IMR-90 (cell line): ENCODE measurements around the gene HSBP1L1. TPM values are rescaled to one million over a fixed set of nuclear protein-coding genes. Genes with fewer than 3 reads are reported as not detected.

Experiments
- ATAC-seq: fragments of 200-7000 bp; cut with Tn5 transposase; 2 replicates; pipeline ENCODE4 v1.9.1; 2020; ENCODE audit warnings: low read depth, mild to moderate bottlenecking, moderate library complexity
- BruUV-seq: library from RNA; stranded (reverse); fragments of 400-500 nt; replicated peaks from 2 replicates; lab custom pipeline; 2021; lab: Mats Ljungman, UMichigan
- CTCF ChIA-PET: fragments of 300-600 bp; formaldehyde crosslinking; extraction: SDS; loops from one replicate; lab custom pipeline; 2021; ENCODE audit warnings: antibody characterized with exemption; lab: Yijun Ruan, JAX
- POLR2A ChIA-PET: fragments of 300-600 bp; sonication (Branson Sonifier 250); formaldehyde crosslinking; loops from one replicate; lab custom pipeline; 2022; ENCODE audit warnings: antibody characterized with exemption; ENCODE audit not compliant: unreplicated experiment; lab: Charles Lee
- DNase-seq: peaks from one replicate; pipeline ENCODE4 v3.0.0; 2013
- H2AFZ ChIP-seq: replicated peaks from 2 replicates; pipeline ENCODE3; 2013; ENCODE audit warnings: low read length, mild to moderate bottlenecking; ENCODE audit not compliant: poor library complexity
- H2AK5ac ChIP-seq: 2 replicates; pipeline ENCODE4 v1.6.1; 2013; ENCODE audit warnings: low read depth, low read length, inconsistent platforms
- H2AK9ac ChIP-seq: replicated peaks from 2 replicates; pipeline ENCODE3; 2013; ENCODE audit warnings: mild to moderate bottlenecking, low read depth, low read length, moderate library complexity; ENCODE audit not compliant: poor library complexity
- H2BK120ac ChIP-seq: 2 replicates; pipeline ENCODE4 v1.6.1; 2013; ENCODE audit warnings: low read depth, low read length, inconsistent platforms
- H2BK15ac ChIP-seq: 3 replicates; pipeline ENCODE4 v1.6.1; 2013; ENCODE audit warnings: low read depth, low read length, inconsistent platforms
- H2BK20ac ChIP-seq: 2 replicates; pipeline ENCODE4 v1.6.1; 2013; ENCODE audit warnings: low read depth, mild to moderate bottlenecking, inconsistent platforms, low read length, moderate library complexity
- H2BK5ac ChIP-seq: 2 replicates; pipeline ENCODE4 v1.6.1; 2013; ENCODE audit warnings: mild to moderate bottlenecking, low read depth, low read length, inconsistent platforms; ENCODE audit not compliant: poor library complexity, severe bottlenecking
- H3K14ac ChIP-seq: replicated peaks from 2 replicates; pipeline ENCODE4 v1.6.1; 2013; ENCODE audit warnings: low read depth, low read length, inconsistent platforms
- H3K18ac ChIP-seq: 2 replicates; pipeline ENCODE4 v1.6.1; 2013; ENCODE audit warnings: low read depth, low read length, control low read depth
- H3K23ac ChIP-seq: 2 replicates; pipeline ENCODE4 v1.6.1; 2013; ENCODE audit warnings: low read depth, low read length, inconsistent platforms
- H3K27ac ChIP-seq: 2 replicates; pipeline ENCODE4 v1.5.1; 2013; ENCODE audit warnings: mild to moderate bottlenecking, control low read depth, low read length; ENCODE audit not compliant: insufficient read depth
- H3K27me3 ChIP-seq: 2 replicates; pipeline ENCODE4 v1.6.1; 2013; ENCODE audit warnings: low read length; ENCODE audit not compliant: control insufficient read depth, insufficient read depth
- H3K36me3 ChIP-seq: 2 replicates; pipeline ENCODE4 v1.6.1; 2013; ENCODE audit warnings: low read length, mixed read lengths; ENCODE audit not compliant: control insufficient read depth, insufficient read depth
- H3K4ac ChIP-seq: 2 replicates; pipeline ENCODE4 v1.6.1; 2013; ENCODE audit warnings: low read depth, low read length, inconsistent platforms
- H3K4me1 ChIP-seq: 2 replicates; pipeline ENCODE4 v1.6.1; 2013; ENCODE audit warnings: low read length, mixed read lengths; ENCODE audit not compliant: control insufficient read depth, insufficient read depth
- H3K4me2 ChIP-seq: 2 replicates; pipeline ENCODE4 v1.6.1; 2013; ENCODE audit warnings: low read depth, mild to moderate bottlenecking, control low read depth, low read length, moderate library complexity
- H3K4me3 ChIP-seq: 2 replicates; pipeline ENCODE4 v1.5.1; 2013; ENCODE audit warnings: low read depth, mild to moderate bottlenecking, control low read depth, low read length, moderate library complexity; ENCODE audit not compliant: insufficient read depth
- H3K56ac ChIP-seq: 2 replicates; pipeline ENCODE4 v1.6.1; 2013; ENCODE audit warnings: low read length, inconsistent platforms; ENCODE audit not compliant: insufficient read depth; ENCODE audit errors: extremely low read depth
- H3K79me1 ChIP-seq, 2 experiments: 2 replicates each; pipeline ENCODE4 v1.6.1; 2013; ENCODE audit warnings: low read length in 2 of 2, inconsistent platforms in 1 of 2, low read depth in 1 of 2
- H3K9ac ChIP-seq: 2 replicates; pipeline ENCODE4 v1.6.1; 2013; ENCODE audit warnings: low read depth, low read length, control low read depth
- H3K9me1 ChIP-seq: 2 replicates; pipeline ENCODE4 v1.6.1; 2013; ENCODE audit warnings: low read length, inconsistent platforms; ENCODE audit not compliant: insufficient read depth
- H3K9me3 ChIP-seq: 2 replicates; pipeline ENCODE4 v1.6.1; 2013; ENCODE audit warnings: low read length; ENCODE audit not compliant: control insufficient read depth, insufficient read depth
- H4K20me1 ChIP-seq: 2 replicates; pipeline ENCODE4 v1.6.1; 2013; ENCODE audit warnings: low read length, inconsistent platforms; ENCODE audit not compliant: insufficient read depth
- H4K5ac ChIP-seq: 2 replicates; pipeline ENCODE4 v1.6.1; 2013; ENCODE audit warnings: mild to moderate bottlenecking, low read depth, low read length, control low read depth
- H4K8ac ChIP-seq, 2 experiments: 2 replicates each; pipeline ENCODE4 v1.6.1; 2013; ENCODE audit warnings: low read depth in 2 of 2, low read length in 2 of 2, control low read depth in 1 of 2, inconsistent platforms in 1 of 2
- H4K91ac ChIP-seq: 2 replicates; pipeline ENCODE4 v1.6.1; 2013; ENCODE audit warnings: low read depth, low read length, inconsistent platforms; ENCODE audit not compliant: insufficient read depth
- CEBPB ChIP-seq: IDR thresholded peaks from 2 replicates; pipeline ENCODE4 v1.6.1; 2012; ENCODE audit warnings: low read depth, low read length, improper control_type of control experiment
- CHD1 ChIP-seq: IDR thresholded peaks from 2 replicates; pipeline ENCODE4 v1.6.1; 2012; ENCODE audit warnings: low read depth, low read length, improper control_type of control experiment
- NFE2L2 ChIP-seq: fragments of 150-350 bp; IDR thresholded peaks from 2 replicates; pipeline ENCODE4 v1.6.1; 2016; ENCODE audit warnings: low read depth, mild to moderate bottlenecking, low read length
- RAD21 ChIP-seq: IDR thresholded peaks from 2 replicates; pipeline ENCODE4 v1.6.1; 2012; ENCODE audit warnings: low read length, improper control_type of control experiment
- RFX5 ChIP-seq: IDR thresholded peaks from 2 replicates; pipeline ENCODE4 v1.8.0; 2012; ENCODE audit warnings: low read depth, mild to moderate bottlenecking, low read length, moderate library complexity
- SMC3 ChIP-seq: fragments of 150-350 bp; IDR thresholded peaks from 2 replicates; pipeline ENCODE4 v1.6.1; 2016; ENCODE audit warnings: low read depth, mild to moderate bottlenecking, antibody characterized with exemption, low read length, moderate library complexity
- WGBS, 2 experiments: methylation state at CpG; one replicate each; pipeline versions ENCODE4 v1.1.5 to v1.1.7; 2013; ENCODE audit warnings: missing lambda C conversion rate in 2 of 2; ENCODE audit not compliant: insufficient read length in 1 of 2; ENCODE audit errors: extremely low coverage in 2 of 2; 5-methylcytosine and 5-hydroxymethylcytosine counted together
- dilution Hi-C: fragments of 300-500 bp; cut with HindIII; formaldehyde crosslinking; loops from one replicate; pipeline ENCODE4 v1.14.3; 2018; ENCODE audit warnings: low sequenced_read_pairs; ENCODE audit not compliant: unreplicated experiment
- in situ Hi-C: fragments of 300-500 bp; cut with MboI; formaldehyde crosslinking; loops from 3 replicates; pipeline ENCODE4 v1.14.3; 2019; ENCODE audit warnings: low sequenced_read_pairs, inconsistent platforms, mixed read lengths
- intact Hi-C: fragments of 100-400 bp; cut with micrococcal nuclease; formaldehyde crosslinking; loops from 2 replicates; pipeline ENCODE4 v1.10.0; 2022
- polyA plus RNA-seq, 3 experiments: library from polyadenylated mRNA; depleted of rRNA; stranded (reverse); fragments of >200 nt; gene quantifications; 2 replicates each; pipeline ENCODE4 v1.2.3, GENCODE V29; 2012; ENCODE audit warnings: low replicate concordance in 1 of 3
- total RNA-seq: library from RNA; depleted of rRNA; stranded (reverse); fragments of >200 nt; gene quantifications from 2 replicates; pipeline ENCODE4 v1.2.3, GENCODE V29; 2012
- TF ChIP-seq, protein P1 (sequence below): fragments of 150-350 bp; IDR thresholded peaks from 2 replicates; pipeline ENCODE4 v1.6.1; 2016; ENCODE audit warnings: low read depth, mild to moderate bottlenecking, low read length, moderate library complexity, borderline replicate concordance

HSBP1L1 gene
- total and polyA plus RNA-seq, 2 of the 4 experiments (the other 2 are of a cell fraction), result 8.6 to 18.0 TPM

DNA sequence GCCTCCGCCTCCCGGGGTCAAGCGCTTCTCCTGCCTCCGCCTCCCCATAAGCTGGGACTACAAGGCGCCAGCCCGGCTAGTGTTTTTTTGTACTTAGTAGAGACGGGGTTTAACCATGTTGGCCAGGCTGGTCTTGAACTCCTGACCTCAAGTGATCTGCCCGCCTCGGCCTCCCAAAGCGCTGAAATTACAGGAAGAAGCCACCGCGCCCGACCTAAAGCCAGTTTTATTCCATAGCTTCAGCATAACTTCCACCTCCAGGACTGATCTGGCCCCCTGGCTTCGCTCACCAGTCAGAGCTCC is 24.7 kb downstream of the HSBP1L1 start:
- H2BK20ac ChIP-seq, result no peak overlapping the region
- peak overlapping the region; percentile 89 for H3K4me2 ChIP-seq
- H4K20me1 ChIP-seq, result peaks cover 39% of the 10 kb centered on the region
- peak overlapping the region; percentile 85 for H3K4me3 ChIP-seq
- H2BK5ac ChIP-seq, result peak overlapping the region; percentile 25
- no peak overlapping the region for H3K18ac ChIP-seq
- H3K9me1 ChIP-seq, result no peaks in the 10 kb centered on the region
- peak overlapping the region; percentile 84 for H4K91ac ChIP-seq
- dilution Hi-C loops, result no loop called here
- H2AFZ ChIP-seq, result peak overlapping the region; percentile 97
- in situ Hi-C loops, result no loop called here
- WGBS, 2 experiments, result no CpG with 5 or more reads among the region's 14 CpGs
- no peak for TF ChIP-seq RAD21
- no peak for TF ChIP-seq RFX5
- TF ChIP-seq CEBPB, result no peak
- no peak for TF ChIP-seq SMC3
- TF ChIP-seq, protein P1, sequence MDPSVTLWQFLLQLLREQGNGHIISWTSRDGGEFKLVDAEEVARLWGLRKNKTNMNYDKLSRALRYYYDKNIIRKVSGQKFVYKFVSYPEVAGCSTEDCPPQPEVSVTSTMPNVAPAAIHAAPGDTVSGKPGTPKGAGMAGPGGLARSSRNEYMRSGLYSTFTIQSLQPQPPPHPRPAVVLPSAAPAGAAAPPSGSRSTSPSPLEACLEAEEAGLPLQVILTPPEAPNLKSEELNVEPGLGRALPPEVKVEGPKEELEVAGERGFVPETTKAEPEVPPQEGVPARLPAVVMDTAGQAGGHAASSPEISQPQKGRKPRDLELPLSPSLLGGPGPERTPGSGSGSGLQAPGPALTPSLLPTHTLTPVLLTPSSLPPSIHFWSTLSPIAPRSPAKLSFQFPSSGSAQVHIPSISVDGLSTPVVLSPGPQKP, result no peak
- TF ChIP-seq CHD1, result no peak
- no peak for TF ChIP-seq NFE2L2
- H4K8ac ChIP-seq, result peak overlapping the region; percentile 94 to 99
- H3K27ac ChIP-seq, result peak overlapping the region; percentile 92
- intact Hi-C loops, result loop anchor here (5.0 kb wide), 1 partner anchor 143 kb away; no protein-coding TSS in a partner anchor
- H3K9ac ChIP-seq, result peak overlapping the region; percentile 96
- no peak for DNase-seq
- ATAC-seq, result no peak
- CTCF ChIA-PET, result no interaction called here
- no peaks in the 10 kb centered on the region for H3K27me3 ChIP-seq
- no peaks in the 10 kb centered on the region for H3K9me3 ChIP-seq
- POLR2A ChIA-PET, result no interaction called here
- peak overlapping the region; percentile 95 for H3K4ac ChIP-seq
- H3K23ac ChIP-seq, result peak overlapping the region; percentile 12; the same call in 1 of the 2 replicates
- H2BK15ac ChIP-seq, result no peak overlapping the region; the same call in 2 of the 3 replicates
- H2AK5ac ChIP-seq, result peak overlapping the region; percentile 94
- H3K14ac ChIP-seq, result 0 out of 2 replicates have a peak overlapping the region, but pooled peaks have one; percentile 52
- no TSS peak for BruUV-seq
- H3K4me1 ChIP-seq, result peaks cover 6% of the 10 kb centered on the region
- H2AK9ac ChIP-seq, result peak overlapping the region; percentile 90
- H3K36me3 ChIP-seq, result peaks cover 9% of the 10 kb centered on the region
- H2BK120ac ChIP-seq, result no peak overlapping the region
- peaks cover 2 to 35% of the 10 kb centered on the region in 2 experiments; a peak in 3 of 4 replicates for H3K79me1 ChIP-seq
- peak overlapping the region; percentile 7; the same call in 1 of the 2 replicates for H4K5ac ChIP-seq
- peak overlapping the region; percentile 93 for H3K56ac ChIP-seq
